HepG2 (cell line): ENCODE data around the gene DOK7. TPM values are rescaled to one million over a fixed set of nuclear protein-coding genes. Genes with fewer than 3 reads are reported as not detected.

Source experiments
- ARID3A ChIP-seq: IDR thresholded peaks from 2 replicates; pipeline ENCODE4 v1.6.1; 2012; ENCODE audit warnings: low read depth, low read length, improper control_type of control experiment
- BCLAF1 ChIP-seq: fragments of 450-650 bp; IDR thresholded peaks from 2 replicates; pipeline ENCODE4 v1.6.1; 2017; ENCODE audit warnings: mild to moderate bottlenecking
- FOXJ3 ChIP-seq: sonication (generic); formaldehyde crosslinking; IDR thresholded peaks from 2 replicates; pipeline ENCODE4 v1.4.0; 2020; ENCODE audit warnings: missing genetic modification reagents, mild to moderate bottlenecking, borderline replicate concordance
- HNRNPUL1 ChIP-seq: fragments of 200-400 bp; formaldehyde crosslinking; IDR thresholded peaks from 2 replicates; pipeline ENCODE4 v1.6.1; 2017; ENCODE audit warnings: low read depth, mild to moderate bottlenecking, low read length, moderate library complexity
- MBD4 ChIP-seq: IDR thresholded peaks from 2 replicates; pipeline ENCODE4 v1.6.1; 2012; ENCODE audit warnings: low read length, inconsistent platforms, borderline replicate concordance
- MXI1 ChIP-seq: IDR thresholded peaks from 3 replicates; pipeline ENCODE4 v1.6.1; 2012; ENCODE audit warnings: low read depth, low read length, inconsistent platforms, borderline replicate concordance
- PHF5A ChIP-seq: IDR thresholded peaks from one replicate; pipeline ENCODE4 v1.6.1; 2018; ENCODE audit warnings: low read depth, missing genetic modification reagents; ENCODE audit not compliant: unreplicated experiment
- POGZ ChIP-seq: sonication (generic); formaldehyde crosslinking; IDR thresholded peaks from 2 replicates; pipeline ENCODE4 v1.4.0; 2020; ENCODE audit warnings: mild to moderate bottlenecking, missing genetic modification reagents
- REPIN1 ChIP-seq: sonication (generic); formaldehyde crosslinking; IDR thresholded peaks from 2 replicates; pipeline ENCODE4 v1.8.0; 2022; ENCODE audit warnings: missing genetic modification reagents, low read depth, mild to moderate bottlenecking, borderline replicate concordance
- SMC3 ChIP-seq: IDR thresholded peaks from 2 replicates; pipeline ENCODE4 v1.6.1; 2011; ENCODE audit warnings: low read length, improper control_type of control experiment
- TCF7L2 ChIP-seq: IDR thresholded peaks from 2 replicates; pipeline ENCODE4 v1.6.1; 2011; ENCODE audit warnings: mild to moderate bottlenecking, low read depth, low read length, moderate library complexity
- ZFP36L1 ChIP-seq: sonication (generic); formaldehyde crosslinking; IDR thresholded peaks from 2 replicates; pipeline ENCODE4 v1.8.0; 2022; ENCODE audit warnings: mild to moderate bottlenecking, missing genetic modification reagents, moderate library complexity
- ZNF280D ChIP-seq: sonication (generic); formaldehyde crosslinking; IDR thresholded peaks from 2 replicates; pipeline ENCODE4 v1.5.1; 2020; ENCODE audit warnings: mild to moderate bottlenecking, missing genetic modification reagents
- ZNF281 ChIP-seq: sonication (generic); formaldehyde crosslinking; IDR thresholded peaks from 2 replicates; pipeline ENCODE4 v1.4.0; 2020; ENCODE audit warnings: missing genetic modification reagents, borderline replicate concordance
- ZNF567 ChIP-seq: sonication (generic); formaldehyde crosslinking; IDR thresholded peaks from 2 replicates; pipeline ENCODE4 v1.8.1; 2023; ENCODE audit warnings: mild to moderate bottlenecking, missing genetic modification reagents, borderline replicate concordance
- ZNF776 ChIP-seq: sonication (generic); formaldehyde crosslinking; IDR thresholded peaks from 2 replicates; pipeline ENCODE4 v1.4.0; 2020; ENCODE audit warnings: mild to moderate bottlenecking, missing genetic modification reagents
- ZSCAN25 ChIP-seq: sonication (generic); formaldehyde crosslinking; IDR thresholded peaks from 2 replicates; pipeline ENCODE4 v1.8.0; 2022; ENCODE audit warnings: mild to moderate bottlenecking, missing genetic modification reagents
- ZZZ3 ChIP-seq: sonication (generic); formaldehyde crosslinking; IDR thresholded peaks from 2 replicates; pipeline ENCODE4 v1.4.0; 2020; ENCODE audit warnings: missing genetic modification reagents, mild to moderate bottlenecking, borderline replicate concordance
- polyA plus RNA-seq, 8 experiments: library from polyadenylated mRNA; depleted of rRNA in 3 of 8; stranded (reverse) in 7 of 8; unstranded in 1 of 8; fragments of >200 nt; fragmentation: Illumina TruSeq in 4 of 8; extraction: Trizol in 4 of 8; gene quantifications; 2 replicates each; pipeline versions ENCODE4 v1.2.1 to v1.2.3, GENCODE V29; 2011 to 2016; ENCODE audit warnings: low read depth in 4 of 8, missing spikeins in 1 of 8, mixed read lengths in 1 of 8; ENCODE audit not compliant: insufficient read depth in 1 of 8
- total RNA-seq, 5 experiments: library from RNA; depleted of rRNA; stranded (reverse); fragments of >200 nt; fragmentation: Illumina TruSeq; extraction: Trizol; gene quantifications; 2 replicates each; pipeline ENCODE4 v1.2.3, GENCODE V29; 2016; ENCODE audit warnings: low read depth in 1 of 5

DOK7 gene
- total and polyA plus RNA-seq, 2 of the 13 experiments (the other 11 are each of a cell fraction or from before 2014, with no cell fraction given), result 0.03 to 0.07 TPM

- peak; percentile 79 for TF ChIP-seq ZSCAN25
- TF ChIP-seq ZNF776 (CRISPR knock-in tag), result peak; percentile 74; the same call in 1 of the 2 replicates
- no peak for TF ChIP-seq MBD4
- TF ChIP-seq TCF7L2, result no peak
- TF ChIP-seq ZNF567, result no peak
- no peak for TF ChIP-seq ZFP36L1 (CRISPR knock-in tag)
- TF ChIP-seq FOXJ3 (CRISPR knock-in tag), result no peak
- no peak for TF ChIP-seq ZZZ3 (CRISPR knock-in tag)
- TF ChIP-seq POGZ, result no peak
- no peak for TF ChIP-seq PHF5A (CRISPR knock-in tag)
- peak; percentile 38; the same call in 1 of the 3 replicates for TF ChIP-seq MXI1
- TF ChIP-seq BCLAF1, result no peak
- peak; percentile 25; the same call in 1 of the 2 replicates for TF ChIP-seq ZNF280D (CRISPR knock-in tag)
- TF ChIP-seq ZNF281, result no peak
- peak; percentile 42 for TF ChIP-seq REPIN1 (CRISPR knock-in tag)
- TF ChIP-seq SMC3, result no peak
- TF ChIP-seq HNRNPUL1, result peak; percentile 82
- TF ChIP-seq ARID3A, result no peak
Observed at GRCh38 chr4:3441501-3442459, 21.3 kb upstream of the DOK7 start, which contains the start of gene HGFAC (continued).
